Left hindlimb (tissue), 1 donor: ENCODE measurements around the gene SYNPO.

Experiments
- DNase-seq: peaks from one replicate; pipeline ENCODE4 v3.0.0-alpha.2; 2018

Gene SYNPO

DNA sequence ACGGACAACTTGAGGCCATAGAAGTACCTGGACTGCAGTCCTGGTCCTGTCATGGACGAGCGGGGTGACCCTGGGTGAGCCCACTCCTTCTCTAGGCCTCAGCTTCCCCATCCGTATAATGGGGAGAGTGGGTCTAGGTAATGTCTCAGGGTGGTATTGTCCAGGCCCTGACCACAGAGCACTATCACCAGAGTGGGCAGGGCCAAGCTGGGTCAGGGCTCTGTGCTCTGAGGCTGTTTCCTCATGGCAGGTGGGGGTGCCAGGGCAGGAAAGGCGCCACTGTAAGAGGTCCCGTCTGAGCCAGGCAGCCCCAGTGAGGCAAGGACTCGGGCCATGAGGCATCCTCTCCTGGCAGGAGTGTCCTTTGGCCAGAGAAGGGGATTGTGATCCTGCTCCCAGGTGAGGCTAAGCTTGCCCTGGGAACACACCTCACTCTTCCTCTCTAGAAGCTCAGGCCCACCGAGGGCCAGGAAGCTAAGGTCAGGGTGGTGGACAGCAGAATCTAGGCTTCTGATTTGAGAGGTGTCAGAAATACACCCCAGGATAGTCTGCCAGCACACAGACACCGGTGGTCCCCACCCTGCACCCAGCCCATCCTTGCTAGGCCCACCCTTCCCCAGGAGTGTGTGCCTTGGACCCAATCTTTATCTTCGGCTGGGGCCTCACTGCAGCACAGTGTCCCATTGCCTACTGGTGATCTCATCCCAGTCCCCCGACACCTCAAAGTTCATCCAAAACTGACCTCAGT lies 19.1 kb downstream of the SYNPO start:
- DNase-seq, result no peak

DNA sequence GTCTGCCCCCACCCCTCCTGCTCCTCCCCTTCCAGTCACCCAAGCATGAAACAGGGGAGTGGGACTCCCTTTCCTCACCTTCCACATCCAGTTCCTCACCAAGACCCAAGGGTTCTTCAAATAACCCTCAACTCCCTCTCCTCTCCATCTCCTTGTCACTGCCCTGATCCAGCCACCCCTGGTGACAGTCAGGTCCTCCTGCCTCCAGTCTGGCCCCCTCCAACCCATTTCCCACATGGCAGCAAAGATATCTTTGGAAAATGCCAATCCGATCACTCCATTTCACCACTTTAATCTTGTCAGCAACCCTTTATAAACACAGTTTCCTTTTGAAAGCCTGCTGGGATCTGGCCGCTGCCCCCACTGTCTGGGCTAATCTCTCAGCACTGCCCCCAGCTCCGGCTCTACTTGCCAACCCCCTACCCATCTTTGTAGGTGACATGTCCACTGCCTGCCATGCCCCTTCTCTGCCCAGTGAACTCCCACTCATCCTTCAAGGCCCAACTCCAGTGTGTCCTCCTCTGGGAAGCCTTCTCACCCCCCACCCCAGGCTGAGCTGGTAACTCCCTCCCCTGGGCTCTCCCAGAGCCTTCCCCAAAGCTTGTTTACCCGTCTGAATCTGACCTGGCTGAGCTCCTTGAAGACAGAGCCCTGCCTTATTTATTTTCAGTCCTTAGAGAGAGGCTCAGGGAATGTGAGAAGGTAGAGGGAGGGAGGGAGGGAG lies 19.8 kb downstream of the SYNPO start:
- no peak for DNase-seq

DNA sequence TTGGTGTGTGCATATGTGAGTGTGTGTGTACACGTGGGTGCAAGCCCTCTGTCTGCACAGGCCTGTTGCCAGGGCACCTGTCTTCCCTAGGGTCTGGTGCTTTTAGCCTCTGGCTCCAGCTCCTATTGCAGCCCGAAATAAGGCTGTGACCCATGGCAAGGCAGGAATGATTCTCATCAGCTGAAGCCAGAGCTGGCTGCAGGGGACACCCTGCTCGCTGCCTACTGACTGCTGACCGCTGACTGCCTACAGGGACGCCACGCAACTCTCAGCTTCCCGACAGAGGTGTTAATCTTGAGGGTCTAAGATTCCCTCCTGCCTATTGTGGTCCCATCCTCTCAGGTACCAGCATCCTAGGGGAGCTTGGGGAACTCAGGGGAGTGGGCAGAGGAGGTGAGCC lies 20.6 kb downstream of the SYNPO start, which contains the start of gene MYOZ3:
TSS of gene MYOZ3 (plus strand) at position 166 of the 400 bp plus-strand sequence. CDS start 1,691 bp downstream, outside the sequence.
- DNase-seq, result no peak

DNA sequence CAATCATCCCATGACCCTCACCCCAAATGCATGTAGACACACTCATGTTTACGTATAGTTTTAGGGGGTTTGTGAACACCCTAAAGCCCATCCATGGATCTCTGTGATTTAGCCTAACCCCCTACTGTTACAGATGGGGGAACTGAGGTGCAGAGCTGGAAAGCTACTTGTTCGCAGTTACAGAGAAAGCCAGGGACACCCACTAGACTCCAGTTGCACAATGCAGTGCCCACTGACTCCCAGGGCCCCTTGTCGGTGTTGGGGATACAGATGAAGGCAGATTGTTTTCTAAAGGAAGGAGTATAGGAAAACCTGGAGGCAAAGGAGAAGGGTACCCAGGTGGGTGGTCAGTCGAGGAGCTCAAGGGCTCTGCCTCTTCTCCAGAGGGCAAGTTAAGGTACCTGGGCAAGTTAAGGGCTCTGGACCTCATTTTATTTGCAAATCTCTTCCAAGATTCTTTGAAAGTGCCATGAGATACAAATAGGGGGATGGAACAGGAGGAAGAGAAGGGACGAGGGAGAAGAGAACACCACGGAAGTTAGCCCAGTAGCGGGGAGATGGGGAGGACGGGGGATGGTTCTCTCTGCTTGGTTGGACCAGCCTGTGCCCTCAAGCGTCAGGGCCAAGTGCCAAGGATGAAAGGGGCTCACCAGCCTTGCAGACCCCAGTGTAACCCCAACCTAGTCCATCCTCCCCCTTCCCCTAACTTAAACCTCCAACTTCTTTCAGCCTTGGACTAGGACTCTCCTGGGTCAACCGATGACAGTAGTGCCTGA lies 21.5 kb downstream of the SYNPO start:
- DNase-seq, result no peak

DNA sequence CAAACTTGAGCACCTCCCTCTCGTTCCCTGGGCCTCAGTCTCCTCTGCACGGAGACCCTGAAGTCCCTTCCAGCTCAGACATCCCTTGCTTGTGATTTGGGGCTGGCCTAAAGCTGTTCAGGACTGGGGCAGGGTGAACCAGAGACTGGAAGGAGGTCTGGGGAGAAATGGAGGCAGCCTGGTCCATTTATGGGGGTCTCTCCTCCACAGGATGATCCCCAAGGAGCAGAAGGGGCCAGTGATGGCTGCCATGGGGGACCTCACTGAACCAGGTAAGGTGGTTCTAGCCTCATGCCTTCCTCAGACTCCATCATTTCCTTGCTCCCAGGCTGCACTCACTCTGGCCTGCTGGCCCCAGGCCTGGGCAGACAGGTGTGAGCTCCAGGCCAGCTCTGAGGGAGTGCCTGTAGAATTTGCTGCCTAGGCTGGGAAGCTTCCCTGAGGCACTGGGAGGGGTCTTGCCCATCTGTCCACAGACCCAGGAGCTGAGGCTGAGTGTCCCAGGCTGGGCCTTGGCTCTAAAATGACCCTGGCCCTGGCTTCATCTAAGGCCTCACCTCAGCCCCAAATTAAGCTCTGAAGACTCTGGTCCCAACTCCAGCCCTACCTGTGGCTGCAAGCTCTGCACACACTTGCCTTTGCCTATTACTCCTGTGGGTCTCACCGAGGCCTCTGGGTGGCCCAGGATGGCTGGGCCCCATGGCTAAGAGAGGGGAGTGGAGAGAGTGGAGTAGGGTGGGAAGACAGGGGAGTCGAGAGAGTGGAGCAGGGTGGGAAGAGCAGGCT lies 22.5 kb downstream of the SYNPO start:
- DNase-seq, result no peak

DNA sequence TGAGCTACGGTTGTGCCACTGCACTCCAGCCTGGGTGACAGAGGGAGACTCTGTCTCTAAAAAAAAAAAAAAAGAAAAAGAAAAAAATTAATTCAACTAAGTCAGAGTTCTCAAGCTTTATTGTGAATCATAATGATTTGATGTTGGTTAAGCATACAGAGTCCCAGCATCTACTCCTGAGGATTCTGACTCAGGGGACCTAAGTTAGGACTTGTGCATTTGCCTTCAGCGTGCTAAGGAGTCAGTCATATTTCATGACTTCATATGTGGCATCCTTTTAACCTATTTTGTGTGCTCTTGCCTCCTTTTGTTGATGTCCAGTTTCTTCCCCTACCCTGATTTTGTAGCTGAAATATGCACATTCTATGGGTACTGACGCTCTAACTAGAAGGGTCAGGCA lies 23.5 kb downstream of the SYNPO start:
- no peak for DNase-seq

DNA sequence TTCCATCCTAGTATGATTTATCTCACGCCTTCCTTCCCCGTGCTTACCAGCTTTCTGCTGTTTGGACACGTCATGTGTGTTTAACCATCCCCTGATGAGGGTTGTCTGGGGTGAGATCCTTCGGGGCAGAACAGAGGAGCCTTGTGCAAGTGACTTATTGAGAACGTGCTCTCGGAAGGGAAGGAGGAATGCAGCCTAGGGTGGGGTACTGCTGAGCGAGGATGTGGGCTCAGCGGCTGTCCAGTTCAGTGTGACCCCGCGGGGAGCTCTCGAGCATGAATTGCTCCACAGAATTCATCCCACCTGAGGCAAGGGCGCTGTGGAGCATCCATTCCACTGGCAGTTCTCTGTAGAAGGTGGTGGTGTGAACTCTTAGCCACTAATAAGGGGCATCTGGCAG lies 24.6 kb downstream of the SYNPO start:
- no peak for DNase-seq

DNA sequence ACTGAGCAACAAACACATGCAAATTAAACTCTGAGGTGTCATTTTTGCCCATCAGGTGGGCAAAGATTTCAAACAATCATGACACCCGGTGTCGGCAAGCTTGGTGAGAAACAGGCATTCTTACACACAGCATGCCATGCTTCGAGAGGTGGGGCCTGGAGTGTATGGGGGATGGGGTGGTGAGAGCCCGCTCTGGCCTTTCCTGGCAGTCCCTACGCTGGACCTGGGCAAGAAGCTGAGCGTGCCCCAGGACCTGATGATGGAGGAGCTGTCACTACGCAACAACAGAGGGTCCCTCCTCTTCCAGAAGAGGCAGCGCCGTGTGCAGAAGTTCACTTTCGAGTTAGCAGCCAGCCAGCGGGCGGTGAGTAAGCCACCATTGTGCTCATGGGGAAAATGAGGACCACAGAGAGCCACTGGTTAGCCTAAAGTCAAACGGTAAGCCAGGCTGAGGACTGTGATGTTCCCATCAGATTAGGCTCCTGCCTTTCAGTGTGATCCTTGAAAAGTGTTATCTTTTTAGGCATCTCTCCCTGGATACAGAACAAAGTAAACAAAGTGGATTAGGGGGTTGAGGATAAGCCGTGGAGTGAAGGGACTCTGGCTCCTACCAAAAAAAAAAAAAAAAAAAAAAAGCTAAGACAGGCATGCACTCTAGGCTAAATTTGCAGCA lies 30.0 kb downstream of the SYNPO start:
- DNase-seq, result no peak

DNA sequence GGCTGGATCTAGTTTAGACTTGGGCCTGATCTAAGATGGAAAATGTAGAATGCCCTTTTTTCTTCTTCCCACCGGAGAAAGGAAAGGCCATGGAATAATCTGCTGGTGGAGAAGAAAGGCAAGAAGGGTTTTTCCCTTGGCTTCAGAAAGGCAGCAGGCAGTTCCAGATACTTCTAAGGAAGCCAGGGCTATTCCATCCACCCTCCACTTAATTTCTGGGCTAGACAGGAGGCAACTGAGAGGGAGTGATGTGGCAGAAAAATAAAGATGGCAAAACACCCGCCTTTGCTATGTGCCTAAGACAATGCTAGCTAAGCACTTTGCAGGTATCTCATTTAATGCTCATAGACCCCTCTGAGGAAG lies 30.5 kb downstream of the SYNPO start:
- no peak for DNase-seq

DNA sequence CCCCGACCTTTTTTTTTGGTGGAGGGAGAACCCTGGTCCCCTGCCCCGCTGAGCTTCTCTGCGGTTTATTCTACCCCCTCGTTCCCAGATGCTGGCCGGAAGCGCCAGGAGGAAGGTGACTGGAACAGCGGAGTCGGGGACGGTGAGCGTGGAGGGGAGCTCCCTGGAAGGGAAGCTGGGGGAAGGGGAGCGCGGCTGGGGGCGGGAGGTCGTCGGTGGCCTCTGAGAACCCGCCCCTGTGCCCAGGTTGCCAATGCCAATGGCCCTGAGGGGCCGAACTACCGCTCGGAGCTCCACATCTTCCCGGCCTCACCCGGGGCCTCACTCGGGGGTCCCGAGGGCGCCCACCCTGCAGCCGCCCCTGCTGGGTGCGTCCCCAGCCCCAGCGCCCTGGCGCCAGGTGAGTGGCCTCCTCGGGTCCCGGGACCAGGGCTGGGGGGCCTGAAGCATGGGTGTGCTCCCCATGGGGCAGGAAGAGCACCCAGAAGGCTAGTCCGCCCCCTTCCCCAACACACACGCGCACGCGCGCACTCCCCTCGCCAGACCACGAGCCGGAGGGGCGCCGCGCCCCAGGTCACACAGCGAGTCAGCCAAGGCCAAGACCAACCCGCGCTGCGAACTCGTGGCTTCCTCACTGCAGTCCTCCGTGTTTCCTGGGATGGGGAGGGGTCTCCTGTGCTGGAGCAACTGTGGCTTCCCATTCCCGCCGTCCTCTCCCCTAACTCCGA lies 31.2 kb downstream of the SYNPO start:
- no peak for DNase-seq

DNA sequence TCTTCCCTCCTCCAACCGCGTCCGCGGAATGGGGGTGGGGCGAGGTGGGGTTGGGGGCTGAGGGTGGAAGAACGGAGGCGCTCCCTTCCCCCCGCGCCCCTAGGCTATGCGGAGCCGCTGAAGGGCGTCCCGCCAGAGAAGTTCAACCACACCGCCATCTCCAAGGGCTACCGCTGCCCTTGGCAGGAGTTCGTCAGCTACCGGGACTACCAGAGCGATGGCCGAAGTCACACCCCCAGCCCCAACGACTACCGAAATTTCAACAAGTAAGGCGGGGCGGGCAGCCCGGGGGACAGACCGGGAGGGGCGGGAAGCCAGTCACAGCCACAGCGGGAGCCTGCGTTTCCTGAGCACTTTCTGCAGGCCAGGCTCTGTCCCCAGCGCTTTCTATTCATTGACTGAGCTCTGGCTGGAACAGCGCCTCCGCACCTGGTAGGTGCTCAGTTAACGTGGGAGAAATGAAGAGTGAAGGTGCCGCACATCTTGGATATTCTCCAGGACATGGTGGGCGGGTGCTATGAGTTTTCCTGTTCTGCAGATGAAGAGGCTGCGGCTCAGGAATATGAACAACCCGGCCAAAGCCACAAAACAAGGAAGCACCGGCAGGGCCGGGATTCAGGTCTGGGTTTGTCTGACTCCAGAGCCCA lies 31.9 kb downstream of the SYNPO start:
- peak; percentile 77 for DNase-seq

DNA sequence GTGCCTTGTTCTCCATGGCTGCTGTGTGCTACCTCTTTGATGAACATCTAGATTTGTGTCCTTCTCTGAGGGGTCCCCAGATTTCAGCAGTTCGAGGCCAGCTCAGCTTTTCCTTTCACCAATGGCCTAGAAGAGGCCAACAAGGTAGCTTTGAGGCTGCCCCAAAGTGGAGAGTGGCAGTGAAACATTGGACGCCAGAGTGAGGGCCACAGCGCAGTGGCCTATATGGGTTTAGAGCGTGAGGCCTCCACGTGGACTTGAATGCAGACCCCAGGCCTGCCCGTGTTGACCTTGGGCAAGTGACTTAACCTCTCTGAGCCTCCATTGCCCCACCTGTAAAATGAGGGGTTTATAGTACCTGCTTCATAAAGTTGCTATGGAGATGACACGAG lies 32.4 kb downstream of the SYNPO start:
- no peak for DNase-seq

DNA sequence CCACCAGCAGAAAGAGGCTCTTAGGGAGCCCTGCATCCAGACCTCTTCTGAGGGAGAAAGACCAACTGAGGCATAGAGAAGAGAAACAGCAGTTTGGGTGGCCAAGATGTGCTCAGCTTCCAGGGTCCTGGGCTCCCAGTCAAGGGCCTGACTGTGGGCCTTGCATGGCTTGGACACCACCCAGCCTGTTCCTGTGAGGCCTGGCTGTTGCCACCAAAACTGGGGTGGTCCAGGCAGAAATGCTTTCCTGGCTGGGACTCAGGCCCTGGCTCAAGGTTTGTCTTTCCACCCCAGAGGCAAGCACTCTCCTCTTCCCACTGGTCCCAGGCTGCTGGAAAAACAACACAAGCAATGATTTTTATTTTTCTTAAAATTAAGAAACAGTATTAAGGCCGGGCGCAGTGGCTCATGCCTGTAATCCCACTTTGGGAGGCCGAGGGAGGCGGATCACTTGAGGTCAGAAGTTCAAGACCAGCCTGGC lies 33.9 kb downstream of the SYNPO start:
- peak; percentile 90 for DNase-seq

DNA sequence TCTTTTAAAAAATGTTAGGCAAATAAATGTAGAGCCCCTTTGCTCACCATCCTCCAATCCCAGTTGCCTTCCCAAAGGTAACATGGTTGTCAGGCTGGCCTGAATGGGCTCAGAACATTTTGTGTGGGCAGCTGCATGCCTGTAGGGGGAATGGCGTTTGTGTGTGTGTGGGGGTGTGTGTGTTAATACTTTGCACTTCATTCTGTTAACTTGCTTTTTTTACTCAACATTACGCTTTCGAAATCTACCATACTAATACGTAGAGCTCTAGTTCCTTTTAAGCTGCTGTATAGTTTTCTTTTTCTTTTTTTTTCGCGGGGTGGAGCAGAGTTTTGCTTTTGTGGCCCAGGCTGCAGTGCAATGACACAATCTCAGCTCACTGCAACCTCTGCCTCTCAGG lies 34.6 kb downstream of the SYNPO start:
- DNase-seq, result no peak

DNA sequence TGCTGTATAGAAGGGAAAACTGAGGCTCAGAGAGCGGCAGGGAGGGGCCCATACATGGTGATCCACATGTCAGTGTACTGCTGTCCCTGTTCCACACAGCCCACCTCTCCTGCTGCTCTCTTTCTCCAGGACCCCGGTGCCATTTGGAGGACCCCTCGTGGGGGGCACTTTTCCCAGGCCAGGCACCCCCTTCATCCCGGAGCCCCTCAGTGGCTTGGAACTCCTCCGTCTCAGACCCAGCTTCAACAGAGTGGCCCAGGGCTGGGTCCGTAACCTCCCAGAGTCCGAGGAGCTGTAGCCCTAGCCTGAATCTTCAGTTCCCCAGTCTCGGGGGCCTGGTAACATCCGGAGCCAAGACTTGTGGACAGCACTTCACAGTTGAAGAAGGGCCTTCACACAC lies 36.1 kb downstream of the SYNPO start:
- no peak for DNase-seq

DNA sequence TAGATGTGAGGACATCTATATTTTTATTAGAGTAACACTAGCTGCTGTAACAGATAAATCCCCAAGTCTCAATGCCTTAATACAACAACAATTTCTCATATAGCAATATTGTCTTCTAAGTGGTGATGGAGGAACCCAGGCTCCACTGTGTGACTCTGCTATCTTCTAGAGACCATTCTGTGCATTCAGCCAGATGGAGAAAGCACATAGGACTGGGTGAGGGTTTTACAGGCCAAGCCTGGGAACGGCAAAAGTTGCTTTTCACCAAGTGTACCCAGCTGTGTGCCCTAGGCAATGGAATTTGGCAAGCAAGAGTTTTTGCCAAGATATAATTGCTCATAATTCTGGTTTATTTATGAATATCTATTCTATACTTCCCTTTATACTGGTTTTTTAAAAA lies 48.7 kb downstream of the SYNPO start:
- no peak for DNase-seq

DNA sequence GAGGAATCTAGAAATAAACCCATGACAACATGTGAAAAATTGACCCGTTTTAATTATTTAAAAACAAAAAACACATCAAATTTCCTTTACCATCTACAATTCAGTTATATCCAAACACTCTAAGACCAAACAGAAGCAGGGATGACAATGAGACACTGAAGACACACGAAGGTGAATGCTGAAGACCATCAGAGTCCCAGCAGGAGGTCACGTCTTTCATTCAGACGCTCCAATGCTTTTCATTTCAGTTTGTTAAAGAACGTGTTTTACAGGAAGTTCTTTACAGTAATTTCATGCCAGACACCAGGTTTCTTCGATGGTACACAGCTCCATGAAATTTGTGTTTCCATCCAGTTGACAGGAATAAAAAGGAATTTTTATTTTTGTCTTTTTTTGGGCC lies 50.3 kb downstream of the SYNPO start:
- no peak for DNase-seq

DNA sequence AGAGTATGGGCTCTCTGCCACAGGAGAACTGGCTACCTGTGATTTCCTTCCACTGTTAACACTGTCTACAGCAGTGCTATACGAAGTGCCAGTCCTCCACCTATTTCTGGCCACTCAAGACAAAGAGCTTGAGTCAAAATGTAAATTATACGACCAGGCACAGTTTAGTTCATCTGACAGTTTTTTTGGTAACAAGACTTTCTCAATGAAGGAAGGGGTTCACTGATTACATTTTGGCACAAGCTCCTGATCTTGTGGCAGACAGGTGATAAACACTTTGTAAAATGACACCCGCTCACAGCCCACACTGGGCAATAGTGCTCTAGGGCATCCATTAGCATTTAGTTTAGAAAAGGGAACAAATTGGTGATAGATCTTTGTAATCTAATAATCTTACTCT lies 51.8 kb downstream of the SYNPO start:
- no peak for DNase-seq

DNA sequence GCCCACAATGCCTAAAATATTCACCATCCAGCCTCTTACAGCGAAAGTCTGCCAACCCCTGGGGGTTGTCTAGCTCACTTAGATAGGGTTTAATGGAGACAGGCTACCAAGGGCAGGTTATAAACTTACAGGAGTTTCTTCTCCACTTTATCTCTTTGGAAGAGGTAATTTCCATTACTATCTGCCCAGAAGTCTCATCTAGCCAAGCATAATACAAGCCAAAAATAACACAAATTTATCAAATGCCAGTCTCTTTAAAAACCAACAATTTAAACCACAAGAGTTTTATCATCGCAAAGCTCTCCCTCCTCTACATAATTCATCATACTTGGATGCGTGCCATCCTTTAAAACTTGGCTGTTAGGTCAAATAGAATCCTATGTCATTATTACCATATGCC lies 54.2 kb downstream of the SYNPO start:
- no peak for DNase-seq

DNA sequence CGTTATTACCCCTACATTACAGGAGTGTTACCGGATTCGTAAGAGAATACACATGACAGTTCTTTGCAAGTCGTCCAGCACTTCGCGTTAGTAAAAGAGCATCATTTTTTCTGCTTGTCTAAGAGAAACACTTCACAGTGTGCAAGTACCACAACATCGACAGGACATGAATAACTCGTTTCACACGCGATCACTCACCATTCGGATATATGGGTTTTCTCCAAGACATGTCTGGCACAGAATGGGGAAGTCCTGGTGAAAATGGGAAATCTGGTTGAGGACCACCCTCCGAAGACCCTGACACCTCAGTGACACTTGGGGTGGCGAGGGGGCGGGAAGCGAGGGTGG lies 59.8 kb downstream of the SYNPO start:
- DNase-seq, result no peak
